A549 (cell line): ENCODE results near the gene IRAK1. TPM values are rescaled to one million over a fixed set of nuclear protein-coding genes. Genes with fewer than 3 reads are reported as not detected.

Experiments
- ATAC-seq, 2 experiments: fragments of 200-7000 bp in 1 of 2; fragments of >200 bp in 1 of 2; cut with Nextera tagmentation in 1 of 2; cut with Tn5 transposase in 1 of 2; 3 replicates each; pipeline versions ENCODE4 v1.8.0 to v1.9.1; 2018 to 2020; ENCODE audit warnings: mild to moderate bottlenecking in 1 of 2, moderate library complexity in 1 of 2
- CTCF ChIA-PET: fragments of 300-600 bp; sonication (Branson Sonifier 250); formaldehyde crosslinking; extraction: SDS; loops from one replicate; lab custom pipeline; 2021; ENCODE audit warnings: antibody characterized with exemption, inconsistent platforms; lab: Yijun Ruan, JAX
- POLR2A ChIA-PET: fragments of 350-600 bp; formaldehyde crosslinking; extraction: SDS; loops from one replicate; lab custom pipeline; 2021; ENCODE audit warnings: antibody characterized with exemption, inconsistent platforms; lab: Yijun Ruan, JAX
- DNase-seq, 2 experiments: peaks; one replicate each; pipeline versions ENCODE4 v3.0.0 to v3.0.0-alpha.2; 2011 to 2016; ENCODE audit warnings: low read depth in 1 of 2, low spot score in 1 of 2
- FAIRE-seq: peaks from 2 replicates; lab custom pipeline; 2011; peaks lifted over from hg19 to GRCh38; lab: Jason Lieb, UNC
- H3K27ac ChIP-seq, 2 experiments: fragments of >200 bp; sonication (Bioruptor Twin); formaldehyde crosslinking; 3 replicates each; pipeline ENCODE4 v1.5.1; 2016 to 2017
- H3K4me1 ChIP-seq: fragments of >200 bp; sonication (Bioruptor Twin); formaldehyde crosslinking; 3 replicates; pipeline ENCODE4 v1.6.1; 2016
- H3K4me2 ChIP-seq: fragments of >200 bp; sonication (Bioruptor Twin); formaldehyde crosslinking; 3 replicates; pipeline ENCODE4 v1.6.1; 2016
- H3K4me3 ChIP-seq: fragments of >200 bp; sonication (Bioruptor Twin); formaldehyde crosslinking; 3 replicates; pipeline ENCODE4 v1.5.1; 2016
- H3K9me3 ChIP-seq: fragments of >200 bp; sonication (Bioruptor Twin); formaldehyde crosslinking; 3 replicates; pipeline ENCODE4 v1.6.1; 2016
- CEBPB ChIP-seq, 2 experiments: fragments of >200 bp in 1 of 2; sonication (Bioruptor Twin) in 1 of 2; formaldehyde crosslinking in 1 of 2; IDR thresholded peaks; 2 replicates each; pipeline ENCODE4 v1.6.1; 2012 to 2016
- CHD4 ChIP-seq: fragments of 200-600 bp; sonication (generic); IDR thresholded peaks from 2 replicates; pipeline ENCODE4 v1.6.1; 2016; ENCODE audit warnings: antibody characterized with exemption, mild to moderate bottlenecking, borderline replicate concordance
- CTCF ChIP-seq: fragments of >200 bp; sonication (Bioruptor Twin); formaldehyde crosslinking; IDR thresholded peaks from 3 replicates; pipeline ENCODE4 v1.5.1; 2016
- ESRRA ChIP-seq: fragments of 150-350 bp; IDR thresholded peaks from 2 replicates; pipeline ENCODE4 v1.6.1; 2014; ENCODE audit warnings: mild to moderate bottlenecking, low read length, borderline replicate concordance
- FOXS1 ChIP-seq: fragments of 250-450 bp; sonication (Bioruptor Pico); IDR thresholded peaks from 2 replicates; pipeline ENCODE4 v1.5.0; 2020; ENCODE audit warnings: mild to moderate bottlenecking, moderate library complexity
- GATA3 ChIP-seq: IDR thresholded peaks from 2 replicates; pipeline ENCODE4 v1.6.1; 2012; ENCODE audit warnings: borderline replicate concordance
- HDAC2 ChIP-seq: fragments of 200-600 bp; sonication (generic); IDR thresholded peaks from 2 replicates; pipeline ENCODE4 v1.6.1; 2016
- HOXB5 ChIP-seq: fragments of 250-450 bp; sonication (Bioruptor Pico); IDR thresholded peaks from 2 replicates; pipeline ENCODE4 v1.5.0; 2020; ENCODE audit warnings: mild to moderate bottlenecking, moderate library complexity
- KDM5A ChIP-seq: fragments of 200-600 bp; sonication (generic); IDR thresholded peaks from 2 replicates; pipeline ENCODE4 v1.6.1; 2016; ENCODE audit warnings: antibody characterized with exemption, mild to moderate bottlenecking
- MAFK ChIP-seq: fragments of 450-650 bp; IDR thresholded peaks from 2 replicates; pipeline ENCODE4 v1.6.1; 2014; ENCODE audit not compliant: partially characterized antibody
- MAZ ChIP-seq: fragments of 150-350 bp; IDR thresholded peaks from 2 replicates; pipeline ENCODE4 v1.6.1; 2014; ENCODE audit warnings: antibody characterized with exemption, low read depth, low read length, borderline replicate concordance
- MYC ChIP-seq: IDR thresholded peaks from 2 replicates; pipeline ENCODE4 v1.6.1; 2012; ENCODE audit warnings: mild to moderate bottlenecking, inconsistent platforms, low read length, improper control_type of control experiment, borderline replicate concordance
- PHF8 ChIP-seq: fragments of 200-600 bp; sonication (generic); IDR thresholded peaks from 2 replicates; pipeline ENCODE4 v1.6.1; 2016; ENCODE audit warnings: low read depth, mild to moderate bottlenecking, antibody characterized with exemption, moderate library complexity, borderline replicate concordance
- POLR2A ChIP-seq: IDR thresholded peaks from 2 replicates; pipeline ENCODE4 v1.6.1; 2012; ENCODE audit warnings: mild to moderate bottlenecking, low read length
- POLR2AphosphoS2 ChIP-seq: conservative IDR thresholded peaks from 2 replicates; pipeline ENCODE4 v1.6.1; 2012; ENCODE audit warnings: low read length, improper control_type of control experiment, inconsistent platforms
- REST ChIP-seq: fragments of 200-600 bp; sonication (generic); IDR thresholded peaks from 2 replicates; pipeline ENCODE4 v1.6.1; 2016; ENCODE audit warnings: antibody characterized with exemption, mild to moderate bottlenecking, moderate library complexity
- RFX5 ChIP-seq: fragments of 450-650 bp; IDR thresholded peaks from 2 replicates; pipeline ENCODE4 v1.7.1; 2014; ENCODE audit warnings: antibody characterized with exemption, mild to moderate bottlenecking, moderate library complexity
- RNF2 ChIP-seq: fragments of 200-600 bp; sonication (generic); IDR thresholded peaks from 2 replicates; pipeline ENCODE4 v1.6.1; 2016; ENCODE audit warnings: low read depth, mild to moderate bottlenecking, antibody characterized with exemption, moderate library complexity, borderline replicate concordance
- SMC3 ChIP-seq: fragments of >200 bp; sonication (Bioruptor Twin); formaldehyde crosslinking; IDR thresholded peaks from 3 replicates; pipeline ENCODE4 v1.6.1; 2018; ENCODE audit warnings: inconsistent platforms
- SREBF2 ChIP-seq: fragments of 450-650 bp; IDR thresholded peaks from 2 replicates; pipeline ENCODE4 v1.6.1; 2014; ENCODE audit warnings: mild to moderate bottlenecking, moderate library complexity
- ZNF302 ChIP-seq: fragments of 250-450 bp; sonication (Bioruptor Pico); IDR thresholded peaks from 2 replicates; pipeline ENCODE4 v1.9.0; 2021; ENCODE audit warnings: inconsistent platforms, mild to moderate bottlenecking, moderate library complexity
- ZSCAN20 ChIP-seq: fragments of 250-450 bp; sonication (Bioruptor Pico); IDR thresholded peaks from 2 replicates; pipeline ENCODE4 v1.8.0; 2022; ENCODE audit warnings: mild to moderate bottlenecking, moderate library complexity
- WGBS: methylation state at CpG from one replicate; pipeline ENCODE4 v1.1.6; 2017; ENCODE audit errors: missing lambda C conversion rate; 5-methylcytosine and 5-hydroxymethylcytosine counted together
- polyA plus RNA-seq, 4 experiments: library from polyadenylated mRNA; depleted of rRNA in 3 of 4; stranded (reverse); fragments of >200 nt; fragmentation: RNase III in 1 of 4; extraction: RNeasy Plus Mini Kit Qiagen cat#74134 plus additional on column Dnase treatment in 1 of 4; gene quantifications; 2 replicates in 3 of 4; 3 replicates in 1 of 4; pipeline ENCODE4 v1.2.3, GENCODE V29; 2011 to 2017

Gene IRAK1
- polyA plus RNA-seq, 2 of the 4 experiments (the other 2 are of a cell fraction): 73.1 to 177 TPM

- ChIA-PET CTCF (interaction anchor here (1.0 to 2.3 kb wide), 5 partner anchors 10 to 23 kb away, joined by 3 to 10 read pairs (median 3); no protein-coding TSS in a partner anchor), POLR2A (no interaction called here)
- FAIRE-seq: no peak
- H3K9me3 ChIP-seq: no peaks in the 10 kb centered on the region
- no peak for DNase-seq
- 95% methylated on average over 6 of the region's 6 CpGs for WGBS
- no peak for ATAC-seq
- TF ChIP-seq GATA3 (no peak), MYC (no peak), FOXS1 (CRISPR knock-in tag) (no peak), MAFK (no peak), SREBF2 (no peak), REST (no peak), KDM5A (no peak), SMC3 (no peak), CTCF (no peak), RNF2 (no peak), ZSCAN20 (no peak), PHF8 (no peak), CHD4 (no peak), ZNF302 (no peak), POLR2AphosphoS2 (no peak), MAZ (no peak), ESRRA (no peak), HOXB5 (CRISPR knock-in tag) (no peak)
- TF ChIP-seq, all 56 proteins: peak for 0
- H3K4me1 ChIP-seq: no peaks in the 10 kb centered on the region
- H3K27ac ChIP-seq: no peak overlapping the region
- no peak overlapping the region for H3K4me2 ChIP-seq
- H3K4me3 ChIP-seq: no peak overlapping the region
These were observed 7.3 kb upstream of the IRAK1 start for GRCh38 chrX:154027022-154027402.

- TF ChIP-seq CEBPB (IDR thresholded peaks at IDR 0.05): no peak
- TF ChIP-seq RFX5: no peak
- TF ChIP-seq HDAC2: no peak
- TF ChIP-seq POLR2A: no peak
- no peak for FAIRE-seq
- H3K4me2 ChIP-seq: no peak overlapping the region
- H3K4me1 ChIP-seq: 0 out of 3 replicates have a peak, but pooled peaks cover 1% of the 10 kb centered on the region
- no peak overlapping the region for H3K27ac ChIP-seq
- no peak overlapping the region for H3K4me3 ChIP-seq
- 97% methylated on average over 15 of the region's 21 CpGs for WGBS
- ChIA-PET CTCF (interaction anchor here (1.2 to 4.1 kb wide), 5 partner anchors 9 to 23 kb away, joined by 3 to 18 read pairs (median 3); no protein-coding TSS in a partner anchor), POLR2A (no interaction called here)
- no peak for DNase-seq
- no peaks in the 10 kb centered on the region for H3K9me3 ChIP-seq
- no peak for ATAC-seq
These were observed 6.7 kb upstream of the IRAK1 start for GRCh38 chrX:154026136-154027021.
